HG02642 (cell line): Measurements from ENCODE around the gene CEACAM19.
"Not testable (repeated sequence)": the region's sequence is repeated elsewhere in the genome, so short reads cannot be mapped to it uniquely, and the experiment has no call there.

ENCODE experiments used
- ATAC-seq: cut with Tn5 transposase; IDR thresholded peaks from one replicate; pipeline ENCODE4 v1.9.1; 2021; ENCODE audit warnings: mild to moderate bottlenecking; ENCODE audit not compliant: unreplicated experiment, poor library complexity

Gene CEACAM19

GRCh38 chr19:44697670-44698034 is 26.4 kb downstream of the CEACAM19 start:
- ATAC-seq: no peak

GRCh38 chr19:44698492-44699201 is 27.4 kb downstream of the CEACAM19 start, which contains the start of gene CEACAM16:
Gene CEACAM16, plus strand, starts transcription at chr19:44699151. Its CDS starts 2,306 bp downstream, at chr19:44701457.
- no peak for ATAC-seq

- no peak for ATAC-seq
Measured at GRCh38 chr19:44700547-44700946, 29.3 kb downstream of the CEACAM19 start.

GRCh38 chr19:44701228-44701627 is 29.9 kb downstream of the CEACAM19 start:
- ATAC-seq: no peak

DNA sequence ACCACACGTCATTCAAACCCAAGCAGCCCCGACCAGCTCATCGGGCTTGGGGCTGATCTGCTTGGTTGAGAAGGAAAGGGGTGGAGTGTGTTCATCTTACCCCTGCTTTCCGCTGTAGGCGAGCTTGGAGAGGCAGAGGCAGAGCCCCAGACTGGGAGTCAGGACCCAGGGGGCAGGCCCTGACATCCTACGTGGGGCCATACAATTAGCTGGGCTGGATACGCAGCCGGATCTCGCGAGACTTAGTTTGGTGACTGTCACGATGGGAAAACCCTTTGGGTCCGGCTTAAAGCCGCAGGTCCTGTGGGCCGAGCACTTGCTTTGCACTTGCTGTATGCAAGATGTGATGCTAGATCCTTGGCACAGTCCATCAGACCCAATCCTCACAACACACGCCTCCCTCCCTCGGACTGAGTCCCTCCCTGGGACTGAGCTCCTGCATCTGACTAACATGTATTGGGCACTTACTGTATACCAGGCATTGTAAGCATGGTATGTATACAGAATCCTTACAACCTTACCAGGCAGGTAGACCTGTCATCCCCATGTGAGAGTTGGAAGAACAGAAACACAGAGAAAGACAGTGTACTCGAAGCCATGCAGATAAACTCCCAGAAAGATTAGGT is 31.4 kb downstream of the CEACAM19 start:
- no peak for ATAC-seq

DNA sequence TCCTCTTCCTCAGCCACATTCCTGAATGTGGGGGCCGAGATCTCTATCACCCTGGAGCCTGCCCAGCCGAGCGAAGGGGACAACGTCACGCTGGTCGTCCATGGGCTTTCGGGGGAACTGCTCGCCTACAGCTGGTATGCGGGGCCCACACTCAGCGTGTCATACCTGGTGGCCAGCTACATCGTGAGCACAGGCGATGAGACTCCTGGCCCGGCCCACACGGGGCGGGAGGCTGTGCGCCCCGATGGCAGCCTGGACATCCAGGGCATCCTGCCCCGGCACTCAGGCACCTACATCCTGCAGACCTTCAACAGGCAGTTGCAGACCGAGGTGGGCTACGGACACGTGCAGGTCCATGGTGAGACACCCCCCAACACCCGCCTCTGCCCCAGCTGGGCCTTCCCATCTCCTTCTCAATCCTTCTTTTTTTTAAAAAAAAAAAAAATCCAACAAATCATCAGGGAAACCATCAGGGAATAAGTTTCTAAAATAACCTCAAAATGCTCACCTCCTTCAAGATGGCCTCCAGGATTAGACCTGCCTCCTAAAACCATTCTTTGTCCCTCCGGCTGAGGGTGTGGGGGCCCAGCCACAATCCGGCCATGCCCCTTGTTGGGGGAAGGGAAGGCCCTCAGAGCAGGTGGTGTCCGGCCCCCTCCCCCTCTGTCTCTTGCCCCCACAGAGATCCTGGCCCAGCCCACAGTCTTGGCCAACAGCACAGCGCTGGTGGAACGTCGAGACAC is 32.2 kb downstream of the CEACAM19 start:
- ATAC-seq: no peak

- no peak for ATAC-seq
Measured at GRCh38 chr19:44704982-44705381, 33.7 kb downstream of the CEACAM19 start.

- ATAC-seq: no peak
Measured at GRCh38 chr19:44705502-44706010, 34.3 kb downstream of the CEACAM19 start.

DNA sequence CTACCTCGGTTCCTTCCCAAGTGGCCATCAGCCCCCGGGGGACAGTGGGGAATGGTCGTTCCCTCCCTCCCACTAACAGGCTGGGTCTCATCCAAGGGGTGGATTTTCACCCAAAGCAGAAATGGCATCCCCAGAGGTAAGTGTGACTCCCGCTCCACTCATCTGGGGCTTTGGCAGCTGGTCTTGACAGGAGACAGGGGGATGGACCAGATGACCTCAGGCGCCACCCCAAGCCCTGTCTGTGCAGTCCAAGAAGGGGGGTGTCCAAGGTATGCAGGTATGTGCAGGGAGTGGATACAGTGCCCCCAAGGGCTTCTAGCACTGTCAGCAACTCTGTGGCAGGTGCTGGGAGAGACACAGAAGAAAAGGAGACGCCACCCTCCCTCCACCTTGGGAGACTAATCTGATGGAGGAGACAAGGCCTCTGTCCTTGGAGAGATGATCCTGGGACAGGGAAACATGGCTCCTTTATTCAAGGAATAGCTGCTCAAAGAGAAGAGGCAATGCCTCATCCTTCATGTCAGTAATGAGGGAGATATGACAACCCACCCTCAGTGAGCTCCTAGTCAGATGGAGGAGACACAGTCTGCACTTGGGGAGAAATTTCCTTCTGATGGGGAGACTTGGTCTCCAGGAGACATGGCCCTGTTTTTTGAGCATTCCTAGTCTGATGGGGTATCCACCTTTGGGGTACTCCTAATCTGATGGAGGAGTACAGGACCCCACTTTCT is 35.4 kb downstream of the CEACAM19 start:
- no peak for ATAC-seq

DNA sequence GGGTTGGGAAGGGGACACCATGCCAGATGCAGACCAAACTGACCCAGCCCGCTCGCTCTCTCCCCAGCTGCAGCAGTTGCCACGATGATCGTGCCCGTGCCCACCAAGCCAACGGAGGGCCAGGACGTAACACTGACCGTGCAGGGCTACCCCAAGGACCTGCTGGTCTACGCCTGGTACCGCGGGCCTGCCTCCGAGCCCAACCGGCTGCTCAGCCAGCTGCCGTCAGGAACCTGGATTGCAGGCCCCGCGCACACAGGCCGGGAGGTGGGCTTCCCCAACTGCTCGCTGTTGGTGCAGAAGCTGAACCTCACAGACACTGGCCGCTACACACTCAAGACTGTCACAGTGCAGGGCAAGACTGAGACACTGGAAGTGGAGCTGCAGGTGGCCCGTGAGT is 36.5 kb downstream of the CEACAM19 start:
- no peak for ATAC-seq

GRCh38 chr19:44708940-44709339 is 37.7 kb downstream of the CEACAM19 start:
- no peak for ATAC-seq

GRCh38 chr19:44709434-44710266 is 38.4 kb downstream of the CEACAM19 start:
- ATAC-seq: not testable (repeated sequence)

DNA sequence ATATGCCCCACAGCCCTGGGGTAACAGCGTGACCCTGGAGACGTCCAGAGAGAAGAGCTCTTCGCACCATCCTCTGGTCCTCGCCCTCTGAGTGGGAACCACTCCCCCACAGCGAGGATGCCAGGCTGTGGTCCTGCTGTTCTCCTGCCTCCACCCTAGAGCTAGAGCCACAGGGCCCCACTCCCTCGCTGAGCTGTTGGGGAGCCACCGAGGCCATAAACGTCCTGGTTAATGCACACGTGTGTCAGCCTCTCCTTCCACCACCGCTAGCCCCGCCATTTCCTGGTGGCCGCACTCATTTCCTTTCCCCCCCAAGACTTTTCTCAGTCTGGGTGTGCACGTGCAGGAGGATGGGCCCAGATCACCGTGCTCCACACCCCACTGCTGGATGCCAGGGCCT is 39.2 kb downstream of the CEACAM19 start:
- ATAC-seq: no peak

GRCh38 chr19:44712864-44713515 is 41.7 kb downstream of the CEACAM19 start:
- no peak for ATAC-seq

DNA sequence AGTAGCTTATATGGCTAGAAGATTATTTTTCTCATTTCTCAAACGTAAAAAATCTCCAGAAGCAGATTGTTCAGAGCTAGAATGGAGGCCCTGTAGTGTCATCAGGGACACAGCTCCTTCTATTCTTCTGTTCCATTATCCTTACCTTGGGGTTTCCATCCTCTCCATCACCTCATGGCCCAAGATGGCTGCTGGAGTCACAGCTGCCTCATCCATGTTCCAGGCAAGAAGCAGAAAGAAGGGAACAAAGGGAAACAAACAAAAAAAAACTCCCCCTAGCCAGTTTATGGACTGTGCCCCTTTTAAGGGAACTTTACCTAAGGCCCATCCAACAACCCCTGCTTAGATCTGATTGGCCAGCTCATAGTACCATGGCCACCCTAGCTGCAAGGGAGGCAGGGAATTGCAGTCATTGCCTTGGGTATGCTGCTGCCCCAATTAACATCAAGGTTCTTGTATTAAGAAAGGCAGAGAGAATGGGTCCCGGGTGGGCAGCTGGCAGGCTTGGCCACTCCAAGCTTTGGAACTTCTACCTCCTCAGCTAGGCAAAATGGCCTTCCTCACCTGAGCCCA is 43.4 kb downstream of the CEACAM19 start:
- ATAC-seq: no peak

DNA sequence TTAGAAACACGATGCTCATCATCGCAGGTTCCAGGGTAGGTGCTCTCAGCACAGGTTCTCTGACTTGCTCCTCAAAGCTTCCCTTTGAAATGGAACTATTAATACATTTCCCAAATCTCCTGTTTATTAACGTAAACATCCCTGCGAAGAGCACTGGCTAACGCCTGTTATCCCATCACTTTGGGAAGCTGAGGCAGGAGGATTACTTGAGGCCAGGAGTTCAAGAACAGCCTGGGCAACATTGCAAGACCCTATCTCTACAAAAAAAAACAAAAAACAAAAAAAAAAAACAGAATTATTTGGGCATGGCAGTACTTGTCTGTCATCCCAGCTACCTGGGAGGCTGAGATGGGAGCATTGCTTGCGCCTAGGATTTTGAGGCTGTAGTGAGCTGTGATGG is 46.3 kb downstream of the CEACAM19 start:
- ATAC-seq: no peak

GRCh38 chr19:44718441-44719261 is 47.4 kb downstream of the CEACAM19 start:
- no peak for ATAC-seq

- no peak for ATAC-seq
Measured at GRCh38 chr19:44719262-44719701, 48.0 kb downstream of the CEACAM19 start.
